ENCODE results near the gene MAP4K4. TPM values are rescaled to one million over a fixed set of nuclear protein-coding genes. Genes with fewer than 3 reads are reported as not detected.

MAP4K4 gene
- total and polyA plus RNA-seq, 2 experiments from 2014 or later: 20.3 to 115 TPM

DNA sequence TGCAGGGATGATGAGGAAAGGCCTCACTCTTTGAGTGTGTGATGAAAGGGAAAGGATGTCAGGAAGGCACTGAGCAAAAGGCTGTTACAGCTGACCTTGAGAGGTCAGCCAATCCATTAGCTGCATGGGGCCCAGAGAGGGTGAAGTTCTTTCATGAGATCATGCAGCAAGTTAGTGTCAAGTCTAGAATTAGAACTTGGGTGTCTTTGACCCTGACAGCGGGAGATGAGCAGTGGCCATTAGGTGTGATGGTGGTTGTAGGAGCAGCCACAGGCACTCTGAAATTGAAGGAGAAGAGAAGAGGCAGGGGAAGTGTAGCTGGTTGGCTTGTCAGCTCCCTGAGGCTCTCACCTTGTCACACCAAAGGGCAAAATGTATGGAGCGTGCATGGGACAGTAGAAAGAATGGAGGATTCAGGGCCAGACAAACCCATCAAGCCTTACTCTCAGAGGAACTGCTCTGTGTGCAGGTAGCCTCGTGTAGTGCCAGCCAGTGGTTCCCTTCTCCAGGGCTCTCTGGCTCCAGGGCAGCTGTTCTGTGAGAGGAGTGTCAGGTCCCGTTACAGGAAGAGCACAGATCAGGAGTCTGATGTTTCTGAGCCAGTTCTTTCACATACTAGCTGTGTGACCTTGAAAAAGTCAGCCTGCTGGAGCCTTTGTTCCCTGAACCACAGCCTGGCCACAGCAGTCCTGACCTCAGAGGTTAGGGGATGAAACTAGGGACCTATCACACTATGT lies 35.9 kb downstream of the MAP4K4 start:
- no peak for DNase-seq

DNA sequence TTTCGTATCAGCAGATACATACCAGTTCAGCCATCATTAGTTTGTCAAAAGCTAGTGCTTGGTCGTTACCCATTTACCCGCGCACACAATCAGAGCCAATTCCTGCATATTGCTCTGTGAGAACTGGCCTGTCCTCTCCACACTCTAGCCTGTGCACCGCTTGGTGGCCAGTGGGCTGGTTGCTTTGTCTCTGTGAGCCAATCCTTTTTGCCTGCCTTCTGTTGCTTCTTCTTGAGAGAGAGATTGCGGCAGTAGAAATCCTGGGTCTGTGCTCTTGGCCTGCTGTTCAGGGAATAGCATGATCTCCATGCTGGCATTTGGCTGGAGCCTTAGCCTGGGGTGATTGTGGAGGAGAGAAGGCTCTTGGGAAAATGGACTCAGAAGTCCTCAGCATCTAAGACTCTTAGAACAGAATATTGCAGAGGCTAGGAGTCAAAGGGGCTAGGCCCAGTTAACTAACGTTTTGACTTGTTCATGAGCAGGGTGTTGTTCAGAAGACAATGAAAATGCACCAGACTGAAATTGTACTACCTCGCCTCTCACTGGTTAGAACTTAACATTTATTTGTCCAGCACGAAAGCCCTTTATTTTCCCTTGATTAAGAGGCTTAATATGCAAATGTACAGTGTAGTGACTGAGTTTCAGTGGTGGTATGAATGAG lies 37.1 kb downstream of the MAP4K4 start:
- H3K4me3 ChIP-seq: no peak overlapping the region
- no peaks in the 10 kb centered on the region for H3K27me3 ChIP-seq (replicated peaks; ENCODE audit: insufficient read depth)
- in situ Hi-C loops (cut with MboI): no loop called here
- H3K9ac ChIP-seq: no peak overlapping the region
- no peak for TF ChIP-seq EZH2 (IDR thresholded peaks at IDR 0.05; ENCODE audit: insufficient read depth, poor library complexity, severe bottlenecking)
- TF ChIP-seq EZH2phosphoT487 (IDR thresholded peaks at IDR 0.05; ENCODE audit: insufficient read depth, low read depth): no peak
- H3K27ac ChIP-seq: no peak overlapping the region
- DNase-seq: no peak
- peaks cover 93% of the 10 kb centered on the region for H3K79me2 ChIP-seq (ENCODE audit: insufficient read depth)
- WGBS, 2 experiments (ENCODE audit: low coverage in 1 of 2, low lambda C conversion rate in 2 of 2, missing lambda C conversion rate in 2 of 2): 88 to 89% methylated on average over 9 of the region's 9 CpGs
- no peak overlapping the region for H3K4me2 ChIP-seq (ENCODE audit: unreplicated experiment)
- H3K9me3 ChIP-seq (ENCODE audit: low read depth): no peaks in the 10 kb centered on the region
- H3K36me3 ChIP-seq (ENCODE audit: low read depth): no peaks in the 10 kb centered on the region
- peaks cover 49% of the 10 kb centered on the region for H3F3A ChIP-seq (ENCODE audit: insufficient read depth)
- peaks cover 74% of the 10 kb centered on the region for H3K4me1 ChIP-seq (ENCODE audit: insufficient read depth)
- no peaks in the 10 kb centered on the region for H3K9me2 ChIP-seq (ENCODE audit: insufficient read depth)
- H4K20me1 ChIP-seq (ENCODE audit: insufficient read depth): peaks cover 21% of the 10 kb centered on the region
- no peak overlapping the region for H2AFZ ChIP-seq

More for the DNA sequence above, 35.9 kb downstream of the MAP4K4 start:
- Histone ChIP-seq H3K36me3 (ENCODE audit: low read depth) (no peaks in the 10 kb centered on the region), H3K27ac (no peak overlapping the region), H3K4me3 (no peak overlapping the region), H2AFZ (no peak overlapping the region), H3K9ac (no peak overlapping the region), H3K9me2 (ENCODE audit: insufficient read depth) (no peaks in the 10 kb centered on the region), H3K4me1 (ENCODE audit: insufficient read depth) (peaks cover 62% of the 10 kb centered on the region), H3F3A (ENCODE audit: insufficient read depth) (peaks cover 36% of the 10 kb centered on the region), H3K9me3 (ENCODE audit: low read depth) (no peaks in the 10 kb centered on the region), H3K79me2 (ENCODE audit: insufficient read depth) (peaks cover 93% of the 10 kb centered on the region), H4K20me1 (ENCODE audit: insufficient read depth) (peaks cover 28% of the 10 kb centered on the region), H3K4me2 (ENCODE audit: unreplicated experiment) (no peak overlapping the region), H3K27me3 (replicated peaks; ENCODE audit: insufficient read depth) (no peaks in the 10 kb centered on the region)
- in situ Hi-C loops (cut with MboI): no loop called here
- TF ChIP-seq EZH2 (IDR thresholded peaks at IDR 0.05; ENCODE audit: insufficient read depth, poor library complexity, severe bottlenecking) (no peak), EZH2phosphoT487 (IDR thresholded peaks at IDR 0.05; ENCODE audit: insufficient read depth, low read depth) (no peak)
- WGBS, 2 experiments (ENCODE audit: low coverage in 1 of 2, low lambda C conversion rate in 2 of 2, missing lambda C conversion rate in 2 of 2): 75 to 81% methylated on average over 4 of the region's 4 CpGs

DNA sequence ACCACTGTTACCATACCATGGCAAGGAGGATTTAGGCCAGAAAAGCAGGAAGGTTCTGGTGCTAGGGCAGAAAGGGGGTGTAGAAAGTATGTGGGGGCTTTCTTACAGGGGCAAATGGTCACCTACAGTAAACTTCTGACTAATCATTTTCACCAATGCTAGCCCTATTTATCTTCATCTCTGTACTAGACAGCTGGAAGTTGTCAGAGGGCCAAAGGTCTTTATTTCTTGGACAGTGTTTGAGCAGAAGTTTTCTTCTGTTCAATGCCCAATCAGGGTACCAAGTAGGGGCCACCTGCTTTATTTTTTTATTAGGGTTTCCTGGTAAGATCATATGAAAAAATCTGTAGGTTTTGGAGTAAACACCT lies 37.6 kb downstream of the MAP4K4 start:
- Histone ChIP-seq H3K79me2 (ENCODE audit: insufficient read depth) (peaks cover 93% of the 10 kb centered on the region), H2AFZ (no peak overlapping the region), H4K20me1 (ENCODE audit: insufficient read depth) (peaks cover 16% of the 10 kb centered on the region; the same call in 1 of the 2 replicates), H3K36me3 (ENCODE audit: low read depth) (no peaks in the 10 kb centered on the region), H3F3A (ENCODE audit: insufficient read depth) (peaks cover 51% of the 10 kb centered on the region), H3K27me3 (replicated peaks; ENCODE audit: insufficient read depth) (no peaks in the 10 kb centered on the region), H3K4me3 (no peak overlapping the region), H3K4me1 (ENCODE audit: insufficient read depth) (peaks cover 76% of the 10 kb centered on the region), H3K9me3 (ENCODE audit: low read depth) (no peaks in the 10 kb centered on the region), H3K27ac (no peak overlapping the region), H3K9me2 (ENCODE audit: insufficient read depth) (no peaks in the 10 kb centered on the region), H3K9ac (no peak overlapping the region), H3K4me2 (ENCODE audit: unreplicated experiment) (no peak overlapping the region)
- DNase-seq: no peak
- TF ChIP-seq EZH2phosphoT487 (IDR thresholded peaks at IDR 0.05; ENCODE audit: insufficient read depth, low read depth) (no peak), EZH2 (IDR thresholded peaks at IDR 0.05; ENCODE audit: insufficient read depth, poor library complexity, severe bottlenecking) (no peak)
- in situ Hi-C loops (cut with MboI): no loop called here

GRCh38 chr2:101736233-101736632 lies 38.7 kb downstream of the MAP4K4 start:
- Histone ChIP-seq H3F3A (ENCODE audit: insufficient read depth) (peaks cover 57% of the 10 kb centered on the region), H3K9ac (no peak overlapping the region), H2AFZ (no peak overlapping the region), H3K36me3 (ENCODE audit: low read depth) (no peaks in the 10 kb centered on the region), H3K4me3 (no peak overlapping the region), H3K4me1 (ENCODE audit: insufficient read depth) (peaks cover 80% of the 10 kb centered on the region), H4K20me1 (ENCODE audit: insufficient read depth) (peaks cover 20% of the 10 kb centered on the region), H3K4me2 (ENCODE audit: unreplicated experiment) (peak overlapping the region; percentile 46), H3K9me2 (ENCODE audit: insufficient read depth) (no peaks in the 10 kb centered on the region), H3K9me3 (ENCODE audit: low read depth) (no peaks in the 10 kb centered on the region), H3K79me2 (ENCODE audit: insufficient read depth) (peaks cover 93% of the 10 kb centered on the region), H3K27ac (peak overlapping the region; percentile 46), H3K27me3 (replicated peaks; ENCODE audit: insufficient read depth) (no peaks in the 10 kb centered on the region)
- WGBS, 2 experiments (ENCODE audit: low coverage in 1 of 2, low lambda C conversion rate in 2 of 2, missing lambda C conversion rate in 2 of 2): 63 to 65% methylated on average over 3 of the region's 3 CpGs
- DNase-seq: peak; percentile 23
- no peak for TF ChIP-seq EZH2phosphoT487 (IDR thresholded peaks at IDR 0.05; ENCODE audit: insufficient read depth, low read depth)
- TF ChIP-seq EZH2 (IDR thresholded peaks at IDR 0.05; ENCODE audit: insufficient read depth, poor library complexity, severe bottlenecking): no peak
- in situ Hi-C loops (cut with MboI): no loop called here

All from GM23248 (cell line).